SK-MEL-5 (cell line): Measurements from ENCODE around the gene LDB3. TPM values are rescaled to one million over a fixed set of nuclear protein-coding genes. Genes with fewer than 3 reads are reported as not detected.

ENCODE experiments used
- DNase-seq: peaks from one replicate; pipeline ENCODE4 v3.0.0-alpha.2; 2016; ENCODE audit warnings: low read depth, low spot score
- in situ Hi-C: cut with HindIII; loops from 2 replicates; pipeline ENCODE4 v1.10.0; 2016; ENCODE audit warnings: low sequenced_read_pairs, high pct_unique_total_duplicates, low pct_unique_long_range_greater_than_20kb
- total RNA-seq: library from RNA; depleted of rRNA; stranded (reverse); fragments of >200 nt; shearing (Covaris generic); gene quantifications from 2 replicates; pipeline ENCODE4 v1.2.3, GENCODE V29; 2014

Gene LDB3
- total RNA-seq, 1 experiment from 2014 or later = 0.61 TPM

GRCh38 chr10:86659721-86660453 lies 8.4 kb upstream of the LDB3 start:
- DNase-seq = no peak
- in situ Hi-C loops = no loop called here

- DNase-seq = no peak
- in situ Hi-C loops = no loop called here
Measured at GRCh38 chr10:86661161-86662025, 6.9 kb upstream of the LDB3 start.

- no peak for DNase-seq
- in situ Hi-C loops = no loop called here
Measured at GRCh38 chr10:86662186-86663045, 5.9 kb upstream of the LDB3 start.

GRCh38 chr10:86663046-86663345 lies 5.3 kb upstream of the LDB3 start:
- no peak for DNase-seq
- in situ Hi-C loops = no loop called here

- in situ Hi-C loops = no loop called here
- DNase-seq = no peak
Measured at GRCh38 chr10:86663576-86664339, 4.6 kb upstream of the LDB3 start.

- in situ Hi-C loops = no loop called here
- no peak for DNase-seq
Measured at GRCh38 chr10:86664341-86665217, 3.7 kb upstream of the LDB3 start.

GRCh38 chr10:86665218-86665607 lies 3.1 kb upstream of the LDB3 start:
- in situ Hi-C loops = no loop called here
- DNase-seq = no peak

- no peak for DNase-seq
- in situ Hi-C loops = no loop called here
Measured at GRCh38 chr10:86665868-86666267, 2.4 kb upstream of the LDB3 start.

- no peak for DNase-seq
Measured at GRCh38 chr10:86666538-86666937, 1.8 kb upstream of the LDB3 start.

GRCh38 chr10:86667421-86668181 lies 710 bp upstream of the LDB3 start:
- in situ Hi-C loops = no loop called here

More at GRCh38 chr10:86666538-86666937, 1.8 kb upstream of the LDB3 start:
- in situ Hi-C loops = no loop called here

GRCh38 chr10:86670290-86670811 lies 2.0 kb downstream of the LDB3 start:
- no peak for DNase-seq
- in situ Hi-C loops = no loop called here

More at GRCh38 chr10:86667421-86668181, 710 bp upstream of the LDB3 start:
- DNase-seq = no peak

GRCh38 chr10:86670876-86671275 lies 2.6 kb downstream of the LDB3 start:
- in situ Hi-C loops = no loop called here
- no peak for DNase-seq

GRCh38 chr10:86671419-86671818 lies 3.1 kb downstream of the LDB3 start:
- in situ Hi-C loops = no loop called here

GRCh38 chr10:86671985-86672710 lies 3.8 kb downstream of the LDB3 start:
- DNase-seq = no peak
- in situ Hi-C loops = no loop called here

More at GRCh38 chr10:86671419-86671818, 3.1 kb downstream of the LDB3 start:
- DNase-seq = no peak

- no peak for DNase-seq
- in situ Hi-C loops = no loop called here
Measured at GRCh38 chr10:86673216-86673826, 5.0 kb downstream of the LDB3 start.
